HepG2 (cell line): ENCODE data around the gene USP32. TPM values are rescaled to one million over a fixed set of nuclear protein-coding genes. Genes with fewer than 3 reads are reported as not detected.

Experiments used
- ATAC-seq: fragments of 200-7000 bp; cut with Tn5 transposase; 3 replicates; pipeline ENCODE4 v1.9.1; 2020; ENCODE audit warnings: mild to moderate bottlenecking, moderate library complexity
- BruUV-seq: library from RNA; stranded (reverse); fragments of 400-500 nt; replicated peaks from 2 replicates; lab custom pipeline; 2021; lab: Mats Ljungman, UMichigan
- CTCF ChIA-PET: fragments of 300-600 bp; formaldehyde crosslinking; extraction: SDS; loops from one replicate; lab custom pipeline; 2021; ENCODE audit warnings: low total read pairs, inconsistent platforms, low intra/inter-chr PET ratio; lab: Yijun Ruan, JAX
- POLR2A ChIA-PET: fragments of 350-600 bp; sonication (Branson Sonifier 250); formaldehyde crosslinking; loops from one replicate; lab custom pipeline; 2020; ENCODE audit warnings: antibody characterized with exemption, inconsistent platforms; lab: Yijun Ruan, JAX
- DNase-seq: peaks from one replicate; pipeline ENCODE4 v3.0.0-alpha.2; 2015; ENCODE audit warnings: low spot score
- FAIRE-seq: peaks from 3 replicates; lab custom pipeline; 2011; peaks lifted over from hg19 to GRCh38; lab: Jason Lieb, UNC
- H2AFZ ChIP-seq: one replicate; pipeline ENCODE4 v1.6.1; 2011; ENCODE audit warnings: low read length, inconsistent platforms
- H3K27ac ChIP-seq: fragments of 300-600 bp; 3 replicates; pipeline ENCODE4 v1.8.0; 2011; ENCODE audit warnings: mixed run types, mild to moderate bottlenecking, mixed read lengths, low read length, inconsistent platforms; ENCODE audit not compliant: insufficient read depth; ENCODE audit errors: extremely low read length
- H3K27me3 ChIP-seq, 2 experiments: fragments of 200-600 bp in 1 of 2; 2 replicates in 1 of 2; 3 replicates in 1 of 2; pipeline versions ENCODE4 v1.6.0 to v1.8.0; 2011; ENCODE audit warnings: low read length in 2 of 2, mild to moderate bottlenecking in 2 of 2, moderate library complexity in 2 of 2, inconsistent platforms in 1 of 2; ENCODE audit not compliant: insufficient read depth in 2 of 2, control insufficient read depth in 1 of 2
- H3K36me3 ChIP-seq, 2 experiments: fragments of 200-600 bp in 1 of 2; replicated peaks in 1 of 2; 2 replicates in 1 of 2; 3 replicates in 1 of 2; pipeline versions ENCODE4 v1.5.1 to v1.8.0; 2011; ENCODE audit warnings: low read length in 2 of 2, inconsistent platforms in 1 of 2; ENCODE audit not compliant: insufficient read depth in 2 of 2, control insufficient read depth in 1 of 2
- H3K4me1 ChIP-seq: 2 replicates; pipeline ENCODE4 v1.5.1; 2012; ENCODE audit warnings: low read length, inconsistent platforms; ENCODE audit not compliant: insufficient read depth
- H3K4me2 ChIP-seq: 2 replicates; pipeline ENCODE4 v1.6.0; 2011; ENCODE audit warnings: low read depth, low read length, inconsistent platforms
- H3K4me3 ChIP-seq, 3 experiments: fragments of 200-600 bp in 1 of 3; sonication (generic), shearing (Covaris generic) in 1 of 3; replicated peaks in 1 of 3; 2 replicates each; pipeline ENCODE4 v1.5.1; 2011 to 2016; ENCODE audit warnings: low read length in 3 of 3, inconsistent platforms in 2 of 3, low read depth in 2 of 3, mild to moderate bottlenecking in 2 of 3, control low read depth in 1 of 3, mixed read lengths in 1 of 3; ENCODE audit not compliant: insufficient read depth in 1 of 3
- H3K79me2 ChIP-seq: one replicate; pipeline ENCODE4 v1.6.1; 2011; ENCODE audit warnings: low read length, inconsistent platforms; ENCODE audit not compliant: insufficient read depth
- H3K9ac ChIP-seq: 2 replicates; pipeline ENCODE4 v1.6.0; 2011; ENCODE audit warnings: mild to moderate bottlenecking, low read depth, low read length, inconsistent platforms; ENCODE audit not compliant: insufficient read depth
- H3K9me3 ChIP-seq: 2 replicates; pipeline ENCODE4 v1.5.1; 2012; ENCODE audit warnings: mild to moderate bottlenecking, low read length
- H4K20me1 ChIP-seq: 2 replicates; pipeline ENCODE4 v1.6.0; 2011; ENCODE audit warnings: inconsistent platforms, mild to moderate bottlenecking, low read length, moderate library complexity; ENCODE audit not compliant: insufficient read depth
- DNMT1 ChIP-seq: sonication (generic); formaldehyde crosslinking; IDR thresholded peaks from 2 replicates; pipeline ENCODE4 v1.5.1; 2020; ENCODE audit warnings: mild to moderate bottlenecking, missing genetic modification reagents
- LBX2 ChIP-seq: sonication (generic); formaldehyde crosslinking; IDR thresholded peaks from 2 replicates; pipeline ENCODE4 v1.5.0; 2020; ENCODE audit warnings: missing genetic modification reagents, mild to moderate bottlenecking, borderline replicate concordance
- NFE2 ChIP-seq: sonication (generic); formaldehyde crosslinking; IDR thresholded peaks from 2 replicates; pipeline ENCODE4 v1.4.0; 2020; ENCODE audit warnings: missing genetic modification reagents
- SMARCE1 ChIP-seq: fragments of 450-650 bp; IDR thresholded peaks from 2 replicates; pipeline ENCODE4 v1.6.1; 2017; ENCODE audit warnings: borderline replicate concordance
- TRIM24 ChIP-seq: sonication (generic); formaldehyde crosslinking; IDR thresholded peaks from 2 replicates; pipeline ENCODE4 v1.8.0; 2022; ENCODE audit warnings: mild to moderate bottlenecking, missing genetic modification reagents
- XBP1 ChIP-seq: sonication (generic); formaldehyde crosslinking; IDR thresholded peaks from 2 replicates; pipeline ENCODE4 v1.5.0; 2020; ENCODE audit warnings: missing genetic modification reagents
- ZFP1 ChIP-seq: IDR thresholded peaks from 2 replicates; pipeline ENCODE4 v1.6.1; 2016
- ZNF234 ChIP-seq: sonication (generic); formaldehyde crosslinking; conservative IDR thresholded peaks from 2 replicates; pipeline ENCODE4 v1.5.1; 2020; ENCODE audit warnings: mild to moderate bottlenecking, missing genetic modification reagents
- ZNF30 ChIP-seq: sonication (generic); formaldehyde crosslinking; IDR thresholded peaks from 2 replicates; pipeline ENCODE4 v1.5.0; 2020; ENCODE audit warnings: mild to moderate bottlenecking, missing genetic modification reagents
- ZNF383 ChIP-seq: sonication (generic); formaldehyde crosslinking; IDR thresholded peaks from 2 replicates; pipeline ENCODE4 v1.4.0; 2020; ENCODE audit warnings: missing genetic modification reagents, mild to moderate bottlenecking, borderline replicate concordance
- ZNF546 ChIP-seq: sonication (generic); formaldehyde crosslinking; conservative IDR thresholded peaks from 2 replicates; pipeline ENCODE4 v1.8.1; 2023; ENCODE audit warnings: mild to moderate bottlenecking, missing genetic modification reagents
- WGBS: methylation state at CpG from one replicate; pipeline ENCODE4 v1.1.6; 2017; ENCODE audit warnings: low lambda C conversion rate; 5-methylcytosine and 5-hydroxymethylcytosine counted together
- in situ Hi-C: cut with HindIII; loops from 2 replicates; pipeline ENCODE4 v1.10.0; 2017; ENCODE audit warnings: low pct_unique_long_range_greater_than_20kb; ENCODE audit not compliant: extremely low pct_ligation_motif_present
- intact Hi-C: fragments of 100-400 bp; cut with micrococcal nuclease; formaldehyde crosslinking; loops from one replicate; pipeline ENCODE4 v1.10.0; 2022; ENCODE audit not compliant: unreplicated experiment
- polyA plus RNA-seq, 8 experiments: library from polyadenylated mRNA; depleted of rRNA in 3 of 8; stranded (reverse) in 7 of 8; unstranded in 1 of 8; fragments of >200 nt; fragmentation: Illumina TruSeq in 4 of 8; extraction: Trizol in 4 of 8; gene quantifications; 2 replicates each; pipeline versions ENCODE4 v1.2.1 to v1.2.3, GENCODE V29; 2011 to 2016; ENCODE audit warnings: low read depth in 4 of 8, missing spikeins in 1 of 8, mixed read lengths in 1 of 8; ENCODE audit not compliant: insufficient read depth in 1 of 8
- total RNA-seq, 5 experiments: library from RNA; depleted of rRNA; stranded (reverse); fragments of >200 nt; fragmentation: Illumina TruSeq; extraction: Trizol; gene quantifications; 2 replicates each; pipeline ENCODE4 v1.2.3, GENCODE V29; 2016; ENCODE audit warnings: low read depth in 1 of 5
- TF ChIP-seq, protein P1 (sequence below): sonication (generic); formaldehyde crosslinking; IDR thresholded peaks from 2 replicates; pipeline ENCODE4 v1.9.0; 2021; ENCODE audit warnings: mild to moderate bottlenecking, missing genetic modification reagents
- TF ChIP-seq, protein P2 (sequence below): sonication (generic); formaldehyde crosslinking; IDR thresholded peaks from 2 replicates; pipeline ENCODE4 v1.8.1; 2023; ENCODE audit warnings: mild to moderate bottlenecking, missing genetic modification reagents, borderline replicate concordance
- TF ChIP-seq, protein P3 (sequence below): sonication (generic); formaldehyde crosslinking; IDR thresholded peaks from 2 replicates; pipeline ENCODE4 v1.5.1; 2020; ENCODE audit warnings: missing genetic modification reagents, mild to moderate bottlenecking, borderline replicate concordance
- TF ChIP-seq, protein P4 (sequence below): sonication (generic); formaldehyde crosslinking; IDR thresholded peaks from 2 replicates; pipeline ENCODE4 v1.4.0; 2020; ENCODE audit warnings: mild to moderate bottlenecking, missing genetic modification reagents

The USP32 gene
- total and polyA plus RNA-seq, 2 of the 13 experiments (the other 11 are each of a cell fraction or from before 2014, with no cell fraction given) = 24.9 to 39.9 TPM

GRCh38 chr17:60278237-60278636, 113.7 kb downstream of the USP32 start:
- no peak overlapping the region for H3K4me2 ChIP-seq
- no peaks in the 10 kb centered on the region for H4K20me1 ChIP-seq
- BruUV-seq = no TSS peak
- peaks cover 0 to 1% of the 10 kb centered on the region in 2 experiments; a peak in 1 of 5 replicates for H3K36me3 ChIP-seq
- intact Hi-C loops (no loop called here), in situ Hi-C loops (no loop called here)
- ATAC-seq (no peak), DNase-seq (no peak), FAIRE-seq (no peak)
- no peak overlapping the region for H2AFZ ChIP-seq
- ChIA-PET POLR2A (no interaction called here), CTCF (no interaction called here)
- no peak overlapping the region for H3K27ac ChIP-seq
- WGBS = 95% methylated on average over 2 of the region's 2 CpGs
- H3K9ac ChIP-seq = no peak overlapping the region
- no peak overlapping the region for H3K4me3 ChIP-seq
- H3K79me2 ChIP-seq = no peaks in the 10 kb centered on the region
- peaks cover 8% of the 10 kb centered on the region for H3K4me1 ChIP-seq
- H3K9me3 ChIP-seq = no peaks in the 10 kb centered on the region
- H3K27me3 ChIP-seq = no peaks in the 10 kb centered on the region
- TF ChIP-seq ZNF383 (no peak), DNMT1 (no peak), ZNF30 (CRISPR knock-in tag) (no peak), TRIM24 (CRISPR knock-in tag) (no peak), ZFP1 (no peak), ZNF234 (no peak), LBX2 (CRISPR knock-in tag) (no peak), ZNF546 (no peak), XBP1 (no peak), SMARCE1 (no peak), NFE2 (CRISPR knock-in tag) (no peak)
- TF ChIP-seq, protein P1, sequence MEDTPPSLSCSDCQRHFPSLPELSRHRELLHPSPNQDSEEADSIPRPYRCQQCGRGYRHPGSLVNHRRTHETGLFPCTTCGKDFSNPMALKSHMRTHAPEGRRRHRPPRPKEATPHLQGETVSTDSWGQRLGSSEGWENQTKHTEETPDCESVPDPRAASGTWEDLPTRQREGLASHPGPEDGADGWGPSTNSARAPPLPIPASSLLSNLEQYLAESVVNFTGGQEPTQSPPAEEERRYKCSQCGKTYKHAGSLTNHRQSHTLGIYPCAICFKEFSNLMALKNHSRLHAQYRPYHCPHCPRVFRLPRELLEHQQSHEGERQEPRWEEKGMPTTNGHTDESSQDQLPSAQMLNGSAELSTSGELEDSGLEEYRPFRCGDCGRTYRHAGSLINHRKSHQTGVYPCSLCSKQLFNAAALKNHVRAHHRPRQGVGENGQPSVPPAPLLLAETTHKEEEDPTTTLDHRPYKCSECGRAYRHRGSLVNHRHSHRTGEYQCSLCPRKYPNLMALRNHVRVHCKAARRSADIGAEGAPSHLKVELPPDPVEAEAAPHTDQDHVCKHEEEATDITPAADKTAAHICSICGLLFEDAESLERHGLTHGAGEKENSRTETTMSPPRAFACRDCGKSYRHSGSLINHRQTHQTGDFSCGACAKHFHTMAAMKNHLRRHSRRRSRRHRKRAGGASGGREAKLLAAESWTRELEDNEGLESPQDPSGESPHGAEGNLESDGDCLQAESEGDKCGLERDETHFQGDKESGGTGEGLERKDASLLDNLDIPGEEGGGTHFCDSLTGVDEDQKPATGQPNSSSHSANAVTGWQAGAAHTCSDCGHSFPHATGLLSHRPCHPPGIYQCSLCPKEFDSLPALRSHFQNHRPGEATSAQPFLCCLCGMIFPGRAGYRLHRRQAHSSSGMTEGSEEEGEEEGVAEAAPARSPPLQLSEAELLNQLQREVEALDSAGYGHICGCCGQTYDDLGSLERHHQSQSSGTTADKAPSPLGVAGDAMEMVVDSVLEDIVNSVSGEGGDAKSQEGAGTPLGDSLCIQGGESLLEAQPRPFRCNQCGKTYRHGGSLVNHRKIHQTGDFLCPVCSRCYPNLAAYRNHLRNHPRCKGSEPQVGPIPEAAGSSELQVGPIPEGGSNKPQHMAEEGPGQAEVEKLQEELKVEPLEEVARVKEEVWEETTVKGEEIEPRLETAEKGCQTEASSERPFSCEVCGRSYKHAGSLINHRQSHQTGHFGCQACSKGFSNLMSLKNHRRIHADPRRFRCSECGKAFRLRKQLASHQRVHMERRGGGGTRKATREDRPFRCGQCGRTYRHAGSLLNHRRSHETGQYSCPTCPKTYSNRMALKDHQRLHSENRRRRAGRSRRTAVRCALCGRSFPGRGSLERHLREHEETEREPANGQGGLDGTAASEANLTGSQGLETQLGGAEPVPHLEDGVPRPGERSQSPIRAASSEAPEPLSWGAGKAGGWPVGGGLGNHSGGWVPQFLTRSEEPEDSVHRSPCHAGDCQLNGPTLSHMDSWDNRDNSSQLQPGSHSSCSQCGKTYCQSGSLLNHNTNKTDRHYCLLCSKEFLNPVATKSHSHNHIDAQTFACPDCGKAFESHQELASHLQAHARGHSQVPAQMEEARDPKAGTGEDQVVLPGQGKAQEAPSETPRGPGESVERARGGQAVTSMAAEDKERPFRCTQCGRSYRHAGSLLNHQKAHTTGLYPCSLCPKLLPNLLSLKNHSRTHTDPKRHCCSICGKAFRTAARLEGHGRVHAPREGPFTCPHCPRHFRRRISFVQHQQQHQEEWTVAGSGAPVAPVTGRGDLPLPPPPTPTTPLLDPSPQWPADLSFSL (CRISPR knock-in tag) = no peak
- TF ChIP-seq, protein P2, sequence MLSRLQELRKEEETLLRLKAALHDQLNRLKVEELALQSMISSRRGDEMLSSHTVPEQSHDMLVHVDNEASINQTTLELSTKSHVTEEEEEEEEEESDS (CRISPR knock-in tag) = no peak
- TF ChIP-seq, protein P3, sequence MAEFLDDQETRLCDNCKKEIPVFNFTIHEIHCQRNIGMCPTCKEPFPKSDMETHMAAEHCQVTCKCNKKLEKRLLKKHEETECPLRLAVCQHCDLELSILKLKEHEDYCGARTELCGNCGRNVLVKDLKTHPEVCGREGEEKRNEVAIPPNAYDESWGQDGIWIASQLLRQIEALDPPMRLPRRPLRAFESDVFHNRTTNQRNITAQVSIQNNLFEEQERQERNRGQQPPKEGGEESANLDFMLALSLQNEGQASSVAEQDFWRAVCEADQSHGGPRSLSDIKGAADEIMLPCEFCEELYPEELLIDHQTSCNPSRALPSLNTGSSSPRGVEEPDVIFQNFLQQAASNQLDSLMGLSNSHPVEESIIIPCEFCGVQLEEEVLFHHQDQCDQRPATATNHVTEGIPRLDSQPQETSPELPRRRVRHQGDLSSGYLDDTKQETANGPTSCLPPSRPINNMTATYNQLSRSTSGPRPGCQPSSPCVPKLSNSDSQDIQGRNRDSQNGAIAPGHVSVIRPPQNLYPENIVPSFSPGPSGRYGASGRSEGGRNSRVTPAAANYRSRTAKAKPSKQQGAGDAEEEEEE (CRISPR knock-in tag) = no peak
- TF ChIP-seq, protein P4, sequence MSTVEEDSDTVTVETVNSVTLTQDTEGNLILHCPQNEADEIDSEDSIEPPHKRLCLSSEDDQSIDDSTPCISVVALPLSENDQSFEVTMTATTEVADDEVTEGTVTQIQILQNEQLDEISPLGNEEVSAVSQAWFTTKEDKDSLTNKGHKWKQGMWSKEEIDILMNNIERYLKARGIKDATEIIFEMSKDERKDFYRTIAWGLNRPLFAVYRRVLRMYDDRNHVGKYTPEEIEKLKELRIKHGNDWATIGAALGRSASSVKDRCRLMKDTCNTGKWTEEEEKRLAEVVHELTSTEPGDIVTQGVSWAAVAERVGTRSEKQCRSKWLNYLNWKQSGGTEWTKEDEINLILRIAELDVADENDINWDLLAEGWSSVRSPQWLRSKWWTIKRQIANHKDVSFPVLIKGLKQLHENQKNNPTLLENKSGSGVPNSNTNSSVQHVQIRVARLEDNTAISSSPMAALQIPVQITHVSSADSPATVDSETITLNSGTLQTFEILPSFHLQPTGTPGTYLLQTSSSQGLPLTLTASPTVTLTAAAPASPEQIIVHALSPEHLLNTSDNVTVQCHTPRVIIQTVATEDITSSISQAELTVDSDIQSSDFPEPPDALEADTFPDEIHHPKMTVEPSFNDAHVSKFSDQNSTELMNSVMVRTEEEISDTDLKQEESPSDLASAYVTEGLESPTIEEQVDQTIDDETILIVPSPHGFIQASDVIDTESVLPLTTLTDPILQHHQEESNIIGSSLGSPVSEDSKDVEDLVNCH = no peak
